DND-41 (cell line): ENCODE data around the gene RAF1.

ENCODE experiments used
- ATAC-seq: fragments of 200-7000 bp; cut with Tn5 transposase; 3 replicates; pipeline ENCODE4 v1.9.1; 2021; ENCODE audit warnings: low read depth; ENCODE audit not compliant: insufficient read depth
- DNase-seq: peaks from one replicate; pipeline ENCODE4 v3.0.0-alpha.2; 2020
- H2AFZ ChIP-seq: 2 replicates; pipeline ENCODE4 v1.6.0; 2012; ENCODE audit warnings: low read depth, low read length
- H3K27ac ChIP-seq: 2 replicates; pipeline ENCODE4 v1.5.1; 2012; ENCODE audit warnings: low read length, inconsistent platforms
- H3K27me3 ChIP-seq: fragments of 200-600 bp; sonication (generic); 2 replicates; pipeline ENCODE4 v1.6.0; 2012; ENCODE audit warnings: low read length, mild to moderate bottlenecking, inconsistent platforms; ENCODE audit not compliant: insufficient read depth, poor library complexity
- H3K36me3 ChIP-seq: 2 replicates; pipeline ENCODE4 v1.5.1; 2012; ENCODE audit warnings: low read length, inconsistent platforms; ENCODE audit not compliant: insufficient read depth
- H3K4me1 ChIP-seq: 2 replicates; pipeline ENCODE4 v1.5.1; 2012; ENCODE audit warnings: mild to moderate bottlenecking, low read length; ENCODE audit not compliant: insufficient read depth
- H3K4me2 ChIP-seq: 2 replicates; pipeline ENCODE4 v1.6.0; 2012; ENCODE audit warnings: mild to moderate bottlenecking, moderate library complexity, low read length, inconsistent platforms; ENCODE audit not compliant: insufficient read depth
- H3K4me3 ChIP-seq, 2 experiments: fragments of 200-600 bp in 1 of 2; shearing (Covaris generic) in 1 of 2; 2 replicates each; pipeline ENCODE4 v1.5.1; 2012 to 2016; ENCODE audit warnings: inconsistent platforms in 2 of 2, low read length in 2 of 2, mild to moderate bottlenecking in 2 of 2, low read depth in 1 of 2, moderate library complexity in 1 of 2
- H3K79me2 ChIP-seq: 2 replicates; pipeline ENCODE4 v1.6.0; 2012; ENCODE audit warnings: low read length, inconsistent platforms; ENCODE audit not compliant: insufficient read depth
- H3K9ac ChIP-seq: 2 replicates; pipeline ENCODE4 v1.6.0; 2012; ENCODE audit warnings: low read depth, mild to moderate bottlenecking, inconsistent platforms, low read length, moderate library complexity
- H3K9me3 ChIP-seq: 2 replicates; pipeline ENCODE4 v1.5.1; 2012; ENCODE audit warnings: low read length, moderate library complexity, mild to moderate bottlenecking, inconsistent platforms; ENCODE audit not compliant: insufficient read depth, severe bottlenecking
- H4K20me1 ChIP-seq: 2 replicates; pipeline ENCODE4 v1.6.0; 2012; ENCODE audit warnings: low read length; ENCODE audit not compliant: insufficient read depth
- EZH2 ChIP-seq: IDR thresholded peaks from 3 replicates; pipeline ENCODE4 v1.6.1; 2012; ENCODE audit warnings: borderline replicate concordance, low read depth, mild to moderate bottlenecking, moderate library complexity, low read length, inconsistent platforms; ENCODE audit not compliant: severe bottlenecking
- TF ChIP-seq, protein P1 (sequence below): IDR thresholded peaks from 2 replicates; pipeline ENCODE4 v1.5.1; 2012; ENCODE audit warnings: borderline replicate concordance, low read length, moderate library complexity, mild to moderate bottlenecking; ENCODE audit not compliant: poor library complexity, severe bottlenecking; ENCODE audit errors: extremely low read depth

Gene RAF1

DNA sequence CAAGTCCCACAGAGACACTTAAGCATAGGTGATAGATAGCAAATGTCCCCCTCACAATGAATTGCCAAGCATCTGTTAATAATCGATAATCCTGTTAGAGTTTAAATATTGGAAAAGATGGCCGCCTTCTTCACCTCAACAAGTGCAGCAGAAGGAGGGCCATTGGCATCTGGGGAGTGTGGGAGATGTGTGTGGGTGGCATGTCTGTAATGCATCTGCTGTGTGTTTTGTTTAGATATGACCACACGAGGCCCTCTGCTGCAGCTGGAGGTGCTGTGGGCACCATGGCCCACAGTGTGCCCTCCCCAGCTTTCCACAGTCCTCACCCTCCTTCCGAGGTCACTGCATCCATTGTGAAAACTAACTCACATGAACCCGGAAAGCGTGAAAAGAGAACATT, 94.1 kb downstream of the RAF1 start:
- no peak overlapping the region for H3K9ac ChIP-seq
- H3K4me2 ChIP-seq = no peak overlapping the region
- H2AFZ ChIP-seq = no peak overlapping the region
- no peak overlapping the region for H3K4me3 ChIP-seq
- H3K27ac ChIP-seq = no peak overlapping the region
- H3K9me3 ChIP-seq = peaks cover 6% of the 10 kb centered on the region
- peaks cover 5% of the 10 kb centered on the region; the same call in 1 of the 2 replicates for H4K20me1 ChIP-seq
- H3K27me3 ChIP-seq = no peaks in the 10 kb centered on the region
- no peak for TF ChIP-seq EZH2
- TF ChIP-seq, protein P1, sequence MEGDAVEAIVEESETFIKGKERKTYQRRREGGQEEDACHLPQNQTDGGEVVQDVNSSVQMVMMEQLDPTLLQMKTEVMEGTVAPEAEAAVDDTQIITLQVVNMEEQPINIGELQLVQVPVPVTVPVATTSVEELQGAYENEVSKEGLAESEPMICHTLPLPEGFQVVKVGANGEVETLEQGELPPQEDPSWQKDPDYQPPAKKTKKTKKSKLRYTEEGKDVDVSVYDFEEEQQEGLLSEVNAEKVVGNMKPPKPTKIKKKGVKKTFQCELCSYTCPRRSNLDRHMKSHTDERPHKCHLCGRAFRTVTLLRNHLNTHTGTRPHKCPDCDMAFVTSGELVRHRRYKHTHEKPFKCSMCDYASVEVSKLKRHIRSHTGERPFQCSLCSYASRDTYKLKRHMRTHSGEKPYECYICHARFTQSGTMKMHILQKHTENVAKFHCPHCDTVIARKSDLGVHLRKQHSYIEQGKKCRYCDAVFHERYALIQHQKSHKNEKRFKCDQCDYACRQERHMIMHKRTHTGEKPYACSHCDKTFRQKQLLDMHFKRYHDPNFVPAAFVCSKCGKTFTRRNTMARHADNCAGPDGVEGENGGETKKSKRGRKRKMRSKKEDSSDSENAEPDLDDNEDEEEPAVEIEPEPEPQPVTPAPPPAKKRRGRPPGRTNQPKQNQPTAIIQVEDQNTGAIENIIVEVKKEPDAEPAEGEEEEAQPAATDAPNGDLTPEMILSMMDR = no peak
- peaks cover 57% of the 10 kb centered on the region for H3K36me3 ChIP-seq
- ATAC-seq = no peak
- H3K4me1 ChIP-seq = no peaks in the 10 kb centered on the region
- no peak for DNase-seq
- H3K79me2 ChIP-seq = peaks cover 47% of the 10 kb centered on the region

DNA sequence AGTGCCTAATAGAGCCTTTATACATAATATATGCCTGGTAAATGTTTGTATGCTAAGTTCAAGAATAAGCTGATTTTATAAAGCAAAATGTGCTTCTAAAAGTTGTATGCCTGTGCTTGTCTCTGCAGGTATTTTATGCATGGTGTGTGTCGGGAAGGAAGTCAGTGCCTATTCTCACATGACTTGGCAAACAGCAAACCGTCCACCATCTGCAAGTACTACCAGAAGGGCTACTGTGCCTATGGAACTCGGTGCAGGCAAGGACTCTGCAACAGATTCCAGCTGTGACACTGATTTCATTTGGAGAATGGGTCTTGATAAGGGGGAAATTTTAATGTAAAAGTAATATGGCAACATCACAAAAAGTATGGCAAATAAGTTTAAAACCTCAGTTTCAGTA, 95.2 kb downstream of the RAF1 start:
- H3K27me3 ChIP-seq = no peaks in the 10 kb centered on the region
- H3K79me2 ChIP-seq = peaks cover 58% of the 10 kb centered on the region
- H4K20me1 ChIP-seq = peaks cover 5% of the 10 kb centered on the region; the same call in 1 of the 2 replicates

DNA sequence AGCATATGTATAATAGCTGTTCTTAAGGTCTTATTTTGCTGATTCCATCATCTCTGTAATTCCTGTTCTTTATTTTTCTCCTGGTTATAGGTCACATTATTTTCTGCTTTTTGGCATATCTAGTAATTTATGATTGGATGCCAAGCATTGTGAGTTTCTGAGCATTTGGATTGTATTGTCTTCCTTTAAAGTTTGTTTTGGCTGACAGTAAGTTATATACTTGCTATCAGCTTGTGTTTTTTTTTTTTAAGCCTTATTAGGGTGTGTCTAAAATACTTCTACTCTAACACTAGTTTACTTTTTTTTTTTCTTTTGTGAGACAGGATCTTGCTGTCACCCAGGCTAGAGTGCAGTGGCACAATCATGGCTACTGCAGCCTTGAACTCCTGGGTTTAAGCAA, 96.9 kb downstream of the RAF1 start:
- peaks cover 73% of the 10 kb centered on the region for H3K79me2 ChIP-seq
- no peaks in the 10 kb centered on the region for H3K4me1 ChIP-seq
- TF ChIP-seq EZH2 = no peak
- TF ChIP-seq, protein P1 = no peak

More for the DNA sequence above, 95.2 kb downstream of the RAF1 start:
- H3K9me3 ChIP-seq = peaks cover 6% of the 10 kb centered on the region
- DNase-seq (no peak), ATAC-seq (no peak)
- H3K36me3 ChIP-seq = peaks cover 46% of the 10 kb centered on the region
- H2AFZ ChIP-seq = no peak overlapping the region
- no peak overlapping the region for H3K4me3 ChIP-seq
- no peak for TF ChIP-seq EZH2
- TF ChIP-seq, protein P1 = no peak
- H3K9ac ChIP-seq = no peak overlapping the region
- no peak overlapping the region for H3K4me2 ChIP-seq
- H3K27ac ChIP-seq = no peak overlapping the region
- H3K4me1 ChIP-seq = no peaks in the 10 kb centered on the region

DNA sequence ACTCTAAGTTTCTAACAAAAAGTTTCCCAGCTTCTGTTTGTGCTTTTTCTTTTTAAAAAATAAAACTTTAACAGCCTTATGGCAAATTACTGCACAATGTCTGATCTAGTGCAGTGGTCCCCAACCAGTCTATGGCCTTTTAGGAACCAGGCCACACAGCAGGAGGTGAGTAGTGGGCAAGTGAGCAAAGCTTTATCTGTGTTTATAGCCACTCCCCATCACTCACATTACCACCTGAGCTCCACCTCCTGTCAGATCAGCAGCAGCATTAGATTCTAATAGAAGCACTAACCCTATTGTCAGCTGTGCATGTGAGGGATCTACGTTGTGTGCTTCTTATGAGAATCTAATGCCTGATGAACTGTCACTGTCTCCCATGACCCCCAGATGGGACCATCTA, 101.5 kb downstream of the RAF1 start:
- H4K20me1 ChIP-seq = peaks cover 44% of the 10 kb centered on the region; the same call in 1 of the 2 replicates
- H2AFZ ChIP-seq = no peak overlapping the region
- peaks cover 25% of the 10 kb centered on the region for H3K4me1 ChIP-seq
- no peaks in the 10 kb centered on the region; the same call in 1 of the 2 replicates for H3K36me3 ChIP-seq
- peaks cover 6% of the 10 kb centered on the region for H3K9me3 ChIP-seq
- no peak overlapping the region for H3K4me3 ChIP-seq
- no peak for TF ChIP-seq EZH2
- TF ChIP-seq, protein P1 = no peak
- no peak for DNase-seq
- H3K4me2 ChIP-seq = no peak overlapping the region
- H3K79me2 ChIP-seq = peaks cover 97% of the 10 kb centered on the region
- ATAC-seq = no peak
- H3K27ac ChIP-seq = no peak overlapping the region
- no peaks in the 10 kb centered on the region for H3K27me3 ChIP-seq
- no peak overlapping the region for H3K9ac ChIP-seq

More for the DNA sequence above, 96.9 kb downstream of the RAF1 start:
- H3K4me3 ChIP-seq = no peak overlapping the region
- no peaks in the 10 kb centered on the region for H3K27me3 ChIP-seq
- H3K9ac ChIP-seq = no peak overlapping the region
- H3K9me3 ChIP-seq = peaks cover 6% of the 10 kb centered on the region
- peaks cover 11% of the 10 kb centered on the region; the same call in 1 of the 2 replicates for H4K20me1 ChIP-seq
- H2AFZ ChIP-seq = no peak overlapping the region
- H3K4me2 ChIP-seq = no peak overlapping the region
- peaks cover 32% of the 10 kb centered on the region for H3K36me3 ChIP-seq
- DNase-seq = no peak
- ATAC-seq = no peak
- no peak overlapping the region for H3K27ac ChIP-seq
